H1 (cell line): ENCODE results near the gene AVPR2. TPM values are rescaled to one million over a fixed set of nuclear protein-coding genes. Genes with fewer than 3 reads are reported as not detected.

Source experiments
- E2F6 ChIP-seq: IDR thresholded peaks from 2 replicates; pipeline ENCODE4 v1.6.1; 2012; ENCODE audit warnings: inconsistent platforms
- SUZ12 ChIP-seq: fragments of 200-600 bp; sonication (generic); IDR thresholded peaks from 2 replicates; pipeline ENCODE4 v1.6.1; 2012; ENCODE audit warnings: mild to moderate bottlenecking, inconsistent platforms, low read length, moderate library complexity, mixed read lengths
- polyA plus RNA-seq, 7 experiments: library from polyadenylated mRNA; depleted of rRNA in 3 of 7; stranded (reverse) in 5 of 7; unstranded in 2 of 7; fragments of >200 nt in 5 of 7; fragments of 200-250 nt in 2 of 7; gene quantifications; 1 replicate in 5 of 7; 2 replicates in 1 of 7; 4 replicates in 1 of 7; pipeline versions ENCODE4 v1.2.1 to v1.2.3, GENCODE V29; 2011 to 2013; ENCODE audit warnings: missing spikeins in 2 of 7, mixed read lengths in 2 of 7
- total RNA-seq: library from RNA; stranded (reverse); fragmentation: NEBNext Ultra II Directional; extraction: Animal tissue kit (Norgen Biotek cat#: 25700); gene quantifications from 2 replicates; pipeline ENCODE4 v1.2.1, GENCODE V29; 2021
- TF ChIP-seq, protein P1 (sequence below): fragments of 300-600 bp; sonication (generic); IDR thresholded peaks from 2 replicates; pipeline ENCODE4 v1.7.1; 2012; ENCODE audit warnings: low read length, moderate library complexity, mild to moderate bottlenecking, inconsistent platforms; ENCODE audit not compliant: insufficient replicate concordance

AVPR2 gene
- total and polyA plus RNA-seq, 2 of the 8 experiments (the other 6 are each of a cell fraction or from before 2014, with no cell fraction given): 0.09 TPM; not detected in 1

DNA sequence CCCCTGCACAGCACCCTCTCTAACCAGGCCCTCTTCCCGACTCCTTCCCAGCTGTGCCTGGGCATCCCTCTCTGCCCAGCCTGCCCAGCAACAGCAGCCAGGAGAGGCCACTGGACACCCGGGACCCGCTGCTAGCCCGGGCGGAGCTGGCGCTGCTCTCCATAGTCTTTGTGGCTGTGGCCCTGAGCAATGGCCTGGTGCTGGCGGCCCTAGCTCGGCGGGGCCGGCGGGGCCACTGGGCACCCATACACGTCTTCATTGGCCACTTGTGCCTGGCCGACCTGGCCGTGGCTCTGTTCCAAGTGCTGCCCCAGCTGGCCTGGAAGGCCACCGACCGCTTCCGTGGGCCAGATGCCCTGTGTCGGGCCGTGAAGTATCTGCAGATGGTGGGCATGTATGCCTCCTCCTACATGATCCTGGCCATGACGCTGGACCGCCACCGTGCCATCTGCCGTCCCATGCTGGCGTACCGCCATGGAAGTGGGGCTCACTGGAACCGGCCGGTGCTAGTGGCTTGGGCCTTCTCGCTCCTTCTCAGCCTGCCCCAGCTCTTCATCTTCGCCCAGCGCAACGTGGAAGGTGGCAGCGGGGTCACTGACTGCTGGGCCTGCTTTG lies 1.1 kb downstream of the AVPR2 start (continued):
- TF ChIP-seq, protein P1, sequence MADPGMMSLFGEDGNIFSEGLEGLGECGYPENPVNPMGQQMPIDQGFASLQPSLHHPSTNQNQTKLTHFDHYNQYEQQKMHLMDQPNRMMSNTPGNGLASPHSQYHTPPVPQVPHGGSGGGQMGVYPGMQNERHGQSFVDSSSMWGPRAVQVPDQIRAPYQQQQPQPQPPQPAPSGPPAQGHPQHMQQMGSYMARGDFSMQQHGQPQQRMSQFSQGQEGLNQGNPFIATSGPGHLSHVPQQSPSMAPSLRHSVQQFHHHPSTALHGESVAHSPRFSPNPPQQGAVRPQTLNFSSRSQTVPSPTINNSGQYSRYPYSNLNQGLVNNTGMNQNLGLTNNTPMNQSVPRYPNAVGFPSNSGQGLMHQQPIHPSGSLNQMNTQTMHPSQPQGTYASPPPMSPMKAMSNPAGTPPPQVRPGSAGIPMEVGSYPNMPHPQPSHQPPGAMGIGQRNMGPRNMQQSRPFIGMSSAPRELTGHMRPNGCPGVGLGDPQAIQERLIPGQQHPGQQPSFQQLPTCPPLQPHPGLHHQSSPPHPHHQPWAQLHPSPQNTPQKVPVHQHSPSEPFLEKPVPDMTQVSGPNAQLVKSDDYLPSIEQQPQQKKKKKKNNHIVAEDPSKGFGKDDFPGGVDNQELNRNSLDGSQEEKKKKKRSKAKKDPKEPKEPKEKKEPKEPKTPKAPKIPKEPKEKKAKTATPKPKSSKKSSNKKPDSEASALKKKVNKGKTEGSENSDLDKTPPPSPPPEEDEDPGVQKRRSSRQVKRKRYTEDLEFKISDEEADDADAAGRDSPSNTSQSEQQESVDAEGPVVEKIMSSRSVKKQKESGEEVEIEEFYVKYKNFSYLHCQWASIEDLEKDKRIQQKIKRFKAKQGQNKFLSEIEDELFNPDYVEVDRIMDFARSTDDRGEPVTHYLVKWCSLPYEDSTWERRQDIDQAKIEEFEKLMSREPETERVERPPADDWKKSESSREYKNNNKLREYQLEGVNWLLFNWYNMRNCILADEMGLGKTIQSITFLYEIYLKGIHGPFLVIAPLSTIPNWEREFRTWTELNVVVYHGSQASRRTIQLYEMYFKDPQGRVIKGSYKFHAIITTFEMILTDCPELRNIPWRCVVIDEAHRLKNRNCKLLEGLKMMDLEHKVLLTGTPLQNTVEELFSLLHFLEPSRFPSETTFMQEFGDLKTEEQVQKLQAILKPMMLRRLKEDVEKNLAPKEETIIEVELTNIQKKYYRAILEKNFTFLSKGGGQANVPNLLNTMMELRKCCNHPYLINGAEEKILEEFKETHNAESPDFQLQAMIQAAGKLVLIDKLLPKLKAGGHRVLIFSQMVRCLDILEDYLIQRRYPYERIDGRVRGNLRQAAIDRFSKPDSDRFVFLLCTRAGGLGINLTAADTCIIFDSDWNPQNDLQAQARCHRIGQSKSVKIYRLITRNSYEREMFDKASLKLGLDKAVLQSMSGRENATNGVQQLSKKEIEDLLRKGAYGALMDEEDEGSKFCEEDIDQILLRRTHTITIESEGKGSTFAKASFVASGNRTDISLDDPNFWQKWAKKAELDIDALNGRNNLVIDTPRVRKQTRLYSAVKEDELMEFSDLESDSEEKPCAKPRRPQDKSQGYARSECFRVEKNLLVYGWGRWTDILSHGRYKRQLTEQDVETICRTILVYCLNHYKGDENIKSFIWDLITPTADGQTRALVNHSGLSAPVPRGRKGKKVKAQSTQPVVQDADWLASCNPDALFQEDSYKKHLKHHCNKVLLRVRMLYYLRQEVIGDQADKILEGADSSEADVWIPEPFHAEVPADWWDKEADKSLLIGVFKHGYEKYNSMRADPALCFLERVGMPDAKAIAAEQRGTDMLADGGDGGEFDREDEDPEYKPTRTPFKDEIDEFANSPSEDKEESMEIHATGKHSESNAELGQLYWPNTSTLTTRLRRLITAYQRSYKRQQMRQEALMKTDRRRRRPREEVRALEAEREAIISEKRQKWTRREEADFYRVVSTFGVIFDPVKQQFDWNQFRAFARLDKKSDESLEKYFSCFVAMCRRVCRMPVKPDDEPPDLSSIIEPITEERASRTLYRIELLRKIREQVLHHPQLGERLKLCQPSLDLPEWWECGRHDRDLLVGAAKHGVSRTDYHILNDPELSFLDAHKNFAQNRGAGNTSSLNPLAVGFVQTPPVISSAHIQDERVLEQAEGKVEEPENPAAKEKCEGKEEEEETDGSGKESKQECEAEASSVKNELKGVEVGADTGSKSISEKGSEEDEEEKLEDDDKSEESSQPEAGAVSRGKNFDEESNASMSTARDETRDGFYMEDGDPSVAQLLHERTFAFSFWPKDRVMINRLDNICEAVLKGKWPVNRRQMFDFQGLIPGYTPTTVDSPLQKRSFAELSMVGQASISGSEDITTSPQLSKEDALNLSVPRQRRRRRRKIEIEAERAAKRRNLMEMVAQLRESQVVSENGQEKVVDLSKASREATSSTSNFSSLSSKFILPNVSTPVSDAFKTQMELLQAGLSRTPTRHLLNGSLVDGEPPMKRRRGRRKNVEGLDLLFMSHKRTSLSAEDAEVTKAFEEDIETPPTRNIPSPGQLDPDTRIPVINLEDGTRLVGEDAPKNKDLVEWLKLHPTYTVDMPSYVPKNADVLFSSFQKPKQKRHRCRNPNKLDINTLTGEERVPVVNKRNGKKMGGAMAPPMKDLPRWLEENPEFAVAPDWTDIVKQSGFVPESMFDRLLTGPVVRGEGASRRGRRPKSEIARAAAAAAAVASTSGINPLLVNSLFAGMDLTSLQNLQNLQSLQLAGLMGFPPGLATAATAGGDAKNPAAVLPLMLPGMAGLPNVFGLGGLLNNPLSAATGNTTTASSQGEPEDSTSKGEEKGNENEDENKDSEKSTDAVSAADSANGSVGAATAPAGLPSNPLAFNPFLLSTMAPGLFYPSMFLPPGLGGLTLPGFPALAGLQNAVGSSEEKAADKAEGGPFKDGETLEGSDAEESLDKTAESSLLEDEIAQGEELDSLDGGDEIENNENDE: no peak
- TF ChIP-seq E2F6: no peak
- no peak for TF ChIP-seq SUZ12
